HG03432 (cell line): Measurements from ENCODE around the gene LRRC57.
"Not testable (repeated sequence)": the region's sequence is repeated elsewhere in the genome, so short reads cannot be mapped to it uniquely, and the experiment has no call there.

Source experiments
- ATAC-seq: cut with Tn5 transposase; IDR thresholded peaks from one replicate; pipeline ENCODE4 v1.9.1; 2021; ENCODE audit warnings: mild to moderate bottlenecking, moderate library complexity; ENCODE audit not compliant: unreplicated experiment

The LRRC57 gene

DNA sequence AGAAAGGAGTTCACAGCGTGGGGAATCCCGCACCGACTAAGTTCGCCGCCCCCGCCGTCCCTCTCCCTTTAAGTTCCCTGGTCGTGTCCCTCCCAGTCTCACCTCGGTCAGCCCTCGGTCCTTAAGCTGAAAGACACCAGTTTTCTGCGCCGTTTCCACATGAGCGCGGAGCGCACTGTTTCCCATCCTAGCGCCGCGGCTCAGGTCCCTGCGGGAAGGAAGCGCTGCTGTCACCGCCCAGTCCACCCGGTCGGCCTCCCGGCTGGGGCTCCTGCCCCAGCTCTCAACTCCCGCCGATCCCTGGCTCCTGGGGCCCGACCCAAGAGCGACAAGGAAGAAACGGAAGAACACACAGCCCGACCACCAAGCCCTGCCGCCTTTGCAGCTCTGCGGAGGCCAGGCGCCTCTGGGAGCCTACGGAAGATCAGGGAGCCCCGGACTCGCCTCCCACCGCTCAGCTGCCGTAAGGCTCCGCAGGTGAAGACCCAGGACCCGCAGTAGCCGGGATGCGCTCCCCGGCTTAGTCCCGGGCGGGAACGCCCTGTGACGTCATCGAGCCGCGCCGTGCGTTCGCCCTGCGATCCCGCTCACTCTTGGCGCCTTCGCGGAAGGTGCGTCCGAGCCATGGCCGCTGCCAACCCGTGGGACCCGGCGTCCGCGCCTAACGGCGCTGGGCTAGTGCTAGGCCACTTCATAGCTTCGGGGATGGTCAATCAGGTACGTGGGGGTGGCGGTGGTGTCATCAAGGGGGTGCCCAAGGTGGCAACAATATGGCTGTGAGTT, at the start of gene LRRC57, which contains the start of gene HAUS2:
LRRC57 (minus strand) TSS at position 545 of the 783 bp plus-strand sequence; CDS start at position 186, 359 bp downstream.
HAUS2 (plus strand) TSS at position 590 of the 783 bp plus-strand sequence; CDS start at position 625, 35 bp downstream.
- ATAC-seq: peak; percentile 88

DNA sequence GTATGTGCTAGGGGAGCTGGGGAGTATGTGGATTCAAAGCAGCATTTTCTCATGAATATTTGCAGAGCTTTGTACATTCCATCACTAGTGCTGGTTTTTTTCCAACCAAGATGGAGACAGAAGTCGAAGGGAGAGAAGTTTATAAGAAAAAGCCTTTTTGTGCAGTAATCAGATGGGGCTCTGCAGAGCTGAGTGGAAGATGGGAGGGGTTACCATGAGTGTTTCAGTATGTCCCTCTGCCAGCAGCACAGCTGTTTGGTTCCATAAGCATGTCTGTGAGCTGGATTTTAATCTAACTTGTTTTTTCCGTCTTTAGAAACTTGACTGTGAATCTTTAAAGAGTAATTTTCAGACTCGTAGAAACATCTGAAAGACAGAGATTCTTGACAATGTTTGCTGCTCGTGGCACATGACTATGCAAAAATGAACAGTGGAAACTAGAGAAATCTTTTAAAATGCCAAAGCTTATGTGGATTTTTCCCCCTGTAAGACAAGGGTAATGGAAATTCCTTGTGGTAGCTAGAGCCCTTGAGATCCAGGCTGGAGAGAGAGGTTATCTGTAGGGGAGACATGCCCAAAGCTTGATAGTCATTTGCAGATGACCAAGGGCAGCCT, 47.1 kb upstream of the LRRC57 start:
- ATAC-seq: no peak

DNA sequence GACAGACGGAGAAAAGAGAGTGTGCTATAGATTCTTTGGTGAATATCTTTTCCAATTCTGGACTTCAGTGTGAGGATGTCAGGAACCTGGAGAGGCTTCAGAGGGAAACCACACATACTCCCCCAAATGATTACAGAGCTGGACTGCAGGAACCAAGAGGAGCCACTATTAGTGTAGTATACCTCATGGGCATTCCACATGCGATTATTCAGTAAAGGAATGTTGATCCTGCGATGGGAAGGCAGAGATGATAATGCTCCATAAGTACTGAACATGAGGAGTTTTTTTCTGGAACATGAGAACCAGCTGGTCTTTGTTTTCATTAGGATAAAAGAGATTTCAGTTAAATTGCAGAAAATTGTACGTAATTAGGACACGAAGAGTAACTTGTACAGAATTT, 45.5 kb upstream of the LRRC57 start:
- ATAC-seq: no peak

DNA sequence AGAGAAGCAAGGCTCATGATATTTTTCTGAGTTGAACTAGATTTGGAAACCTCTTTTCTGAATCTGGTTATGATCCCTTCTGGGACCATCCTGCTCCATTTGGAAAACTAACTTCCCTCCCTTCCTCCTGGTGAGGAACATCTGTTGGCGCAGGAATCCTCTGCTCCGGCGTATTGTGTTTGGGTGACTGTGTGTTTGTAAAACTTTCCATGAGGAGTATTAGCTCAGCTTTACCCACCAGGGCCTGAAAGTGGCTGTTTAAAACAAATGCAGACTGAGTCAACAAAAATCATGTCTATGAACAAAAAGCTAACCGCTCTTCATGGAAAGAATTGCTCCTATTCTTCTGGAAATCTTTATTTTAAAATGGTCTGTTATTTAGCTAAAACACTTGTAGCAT, 44.5 kb upstream of the LRRC57 start:
- no peak for ATAC-seq

DNA sequence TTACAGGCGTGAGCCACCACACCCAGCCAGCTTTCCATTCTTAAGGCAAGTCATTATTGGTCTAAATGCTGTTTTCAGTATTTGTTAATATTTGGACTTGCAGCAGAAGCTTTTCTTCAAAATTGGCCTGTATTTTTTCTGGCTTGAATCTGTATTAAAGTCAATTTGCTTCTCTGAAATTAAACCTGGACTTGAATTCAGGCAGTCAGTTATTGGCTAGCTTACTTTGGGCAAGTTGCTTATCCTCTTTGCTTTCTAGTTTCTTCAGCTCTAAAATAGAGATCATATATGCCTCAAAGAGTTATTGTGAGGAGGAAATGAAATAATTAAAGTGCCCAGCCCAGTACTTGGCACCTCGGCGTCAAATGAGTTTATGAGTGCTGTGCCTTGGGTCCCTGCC, 44.1 kb upstream of the LRRC57 start:
- no peak for ATAC-seq

DNA sequence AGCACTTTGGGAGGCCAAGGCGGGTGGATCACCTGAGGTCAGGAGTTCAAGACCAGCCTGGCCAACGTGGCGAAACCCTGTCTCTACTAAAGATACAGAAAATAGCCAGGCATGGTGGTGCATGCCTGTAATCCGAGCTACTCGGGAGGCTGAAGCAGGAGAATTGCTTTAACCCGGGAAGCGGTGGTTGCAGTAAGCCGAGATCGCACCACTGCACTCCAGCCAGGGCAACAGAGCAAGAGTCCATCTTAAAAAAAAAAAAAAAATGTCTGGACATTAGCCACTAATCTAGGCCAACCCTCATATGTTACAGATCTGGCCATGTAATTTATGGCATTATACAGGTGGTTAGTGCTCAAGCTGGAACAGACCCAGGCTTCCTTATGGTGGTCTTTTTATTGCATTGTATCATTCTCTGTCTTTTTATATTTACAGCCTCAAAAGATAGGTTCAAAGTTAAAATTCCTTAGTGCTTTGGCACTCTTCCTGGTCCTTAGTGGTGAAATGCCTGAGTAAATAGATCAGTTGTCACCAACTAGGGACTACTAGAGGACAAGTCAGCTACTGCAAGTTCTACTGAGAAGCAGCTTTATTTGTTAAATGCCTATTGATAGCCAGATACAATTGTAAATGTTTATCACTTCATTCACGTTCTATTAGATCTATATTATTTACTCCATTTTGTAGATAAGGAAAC, 42.8 kb upstream of the LRRC57 start:
- ATAC-seq: no peak

DNA sequence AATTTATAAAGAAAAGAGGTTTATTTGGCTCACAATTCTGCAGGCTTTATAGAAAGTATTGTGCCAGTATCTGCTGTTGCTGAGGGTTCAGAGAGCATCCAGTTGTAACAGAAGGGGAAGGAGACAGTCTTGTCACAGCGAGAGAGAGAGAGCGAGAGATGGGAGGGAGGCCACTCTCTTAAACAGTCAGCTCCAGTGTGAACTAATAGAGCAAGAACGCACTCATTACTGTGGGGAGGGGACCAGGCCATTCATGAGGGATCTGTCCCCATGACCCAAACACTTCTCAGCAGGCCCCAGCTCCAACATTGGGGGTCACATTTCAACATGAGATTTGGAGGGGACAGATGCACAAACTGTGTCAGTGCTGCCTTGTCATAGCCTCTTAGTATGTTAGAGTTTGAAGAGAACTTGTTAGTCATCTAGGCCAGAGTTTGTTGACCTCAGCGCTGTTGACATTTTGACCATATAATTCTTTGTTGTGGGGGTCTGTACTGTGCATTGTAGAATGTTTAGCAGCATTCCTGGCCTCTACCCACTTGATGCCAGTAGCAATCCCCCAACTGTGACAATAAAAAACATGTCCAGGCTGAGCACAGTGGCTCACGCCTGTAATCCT, 42.1 kb upstream of the LRRC57 start:
- ATAC-seq: no peak

DNA sequence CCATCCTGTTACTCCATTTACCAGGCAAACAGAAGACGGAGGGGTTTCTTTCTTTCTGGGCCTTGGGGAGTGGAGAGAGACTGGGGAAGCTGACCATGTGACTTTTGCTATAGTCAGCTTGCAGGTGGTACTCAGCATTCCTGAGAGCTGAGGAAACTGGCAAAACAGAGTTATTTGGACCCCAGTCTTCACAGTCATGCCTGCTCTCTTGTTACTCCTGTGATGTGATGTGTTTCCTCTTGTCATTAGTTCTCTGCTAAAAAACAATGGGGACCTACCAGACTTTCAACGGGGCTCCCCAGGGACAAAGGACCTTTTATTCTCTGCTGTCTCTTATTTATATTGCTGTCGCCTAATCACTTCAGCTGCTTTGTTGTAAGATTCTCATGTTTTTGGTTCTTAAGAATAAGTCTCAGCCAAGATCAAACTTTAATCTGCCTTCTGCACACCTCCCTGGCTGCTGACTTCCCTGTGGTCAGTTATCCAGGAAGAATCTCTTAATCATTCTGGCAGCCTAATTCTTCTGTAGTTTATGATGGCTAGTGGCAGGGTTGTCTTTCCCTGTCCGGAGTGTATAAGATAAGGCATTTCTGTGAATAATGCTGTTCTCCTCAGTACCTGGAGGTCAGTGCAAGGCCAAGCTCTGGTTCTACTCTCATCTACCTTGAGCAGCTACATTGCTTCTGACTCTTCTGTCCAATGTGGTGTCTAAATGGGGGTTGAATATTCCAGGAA, 35.6 kb upstream of the LRRC57 start:
- ATAC-seq: no peak

DNA sequence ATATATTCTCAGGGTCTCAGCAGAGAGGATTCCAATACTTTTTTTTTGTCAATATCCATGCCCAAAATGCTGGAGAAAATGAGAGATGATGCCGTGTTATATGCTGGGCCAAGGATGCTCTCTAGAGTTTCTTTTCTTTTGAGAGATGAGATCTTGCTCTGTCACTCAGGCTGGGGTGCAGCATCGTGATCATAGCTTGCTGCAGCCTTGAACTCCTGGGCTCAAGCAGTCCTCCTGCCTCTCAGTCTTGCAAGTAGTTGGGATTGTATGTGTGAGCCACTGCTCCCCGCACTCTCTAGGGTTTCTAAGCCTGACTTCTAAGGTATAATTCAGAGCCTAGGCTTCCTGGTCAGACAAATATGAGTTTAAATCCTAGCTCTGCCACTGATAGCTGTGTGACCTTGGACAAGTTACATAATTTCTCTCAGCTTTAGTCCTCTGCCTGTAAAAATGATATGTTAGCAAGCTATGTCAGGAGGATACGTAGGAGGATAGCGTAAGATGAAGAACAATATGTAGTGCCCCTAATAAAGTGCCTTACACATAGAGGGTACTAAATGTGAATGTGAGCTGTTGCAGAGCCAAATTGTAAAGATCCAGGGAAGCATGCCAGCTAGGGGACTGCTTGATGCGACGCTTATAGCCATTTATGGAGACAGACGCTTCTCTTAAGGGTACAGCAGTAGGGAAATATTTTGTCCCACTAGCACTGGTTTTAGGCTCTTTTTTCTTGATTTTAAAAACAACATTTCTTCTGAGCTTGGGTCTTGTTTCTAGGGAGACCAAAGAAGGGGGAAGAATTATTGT, 34.2 kb upstream of the LRRC57 start:
- no peak for ATAC-seq

DNA sequence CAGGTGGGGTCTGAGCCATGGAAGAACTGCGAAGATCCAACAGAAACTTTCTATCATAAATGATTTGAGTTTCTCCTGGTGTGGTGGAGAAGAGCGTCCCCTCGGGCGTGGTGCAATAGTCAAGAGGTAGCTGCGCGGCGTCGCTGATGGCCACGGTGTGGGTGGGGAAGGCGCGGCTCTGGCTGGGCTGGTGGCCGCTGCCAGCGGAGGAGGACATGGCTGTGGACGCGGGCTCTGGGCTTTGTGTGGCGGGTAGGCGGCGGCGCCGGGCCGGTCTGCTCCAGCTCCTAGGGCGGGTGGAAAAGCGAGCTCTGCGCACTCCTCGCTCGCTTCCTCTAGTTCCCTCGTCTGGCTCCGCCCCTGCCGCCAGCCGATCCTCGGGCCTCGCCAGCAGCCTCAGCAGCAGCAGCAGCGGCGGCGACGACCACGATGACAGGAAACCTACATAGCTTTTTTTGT, 32.7 kb upstream of the LRRC57 start:
- peak; percentile 87 for ATAC-seq

DNA sequence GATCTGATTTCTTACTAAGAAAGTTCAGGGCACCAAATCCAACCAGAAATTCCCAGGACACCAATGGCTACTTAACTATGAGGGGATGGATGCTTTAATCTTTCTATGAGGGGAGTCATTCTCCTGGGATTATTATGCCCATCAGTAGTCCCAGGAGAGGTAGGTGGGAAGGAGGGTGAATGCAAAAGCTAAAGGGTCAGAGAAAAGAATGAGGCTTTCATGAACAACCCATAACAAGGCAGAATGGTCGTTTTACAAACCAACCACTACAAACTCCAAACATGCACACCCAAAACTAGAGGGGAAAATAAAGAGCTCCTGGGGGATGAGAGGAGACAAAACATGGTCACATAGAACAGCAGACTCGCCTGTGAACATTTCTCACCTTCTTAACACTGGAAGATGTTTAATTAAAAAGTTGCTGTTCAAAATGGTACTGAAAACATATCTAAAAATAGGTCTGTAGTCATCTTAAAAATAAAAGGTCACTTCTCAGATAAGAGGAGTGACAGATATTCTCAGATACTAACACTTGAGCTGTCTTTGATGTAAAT, 30.5 kb upstream of the LRRC57 start:
- ATAC-seq: no peak

DNA sequence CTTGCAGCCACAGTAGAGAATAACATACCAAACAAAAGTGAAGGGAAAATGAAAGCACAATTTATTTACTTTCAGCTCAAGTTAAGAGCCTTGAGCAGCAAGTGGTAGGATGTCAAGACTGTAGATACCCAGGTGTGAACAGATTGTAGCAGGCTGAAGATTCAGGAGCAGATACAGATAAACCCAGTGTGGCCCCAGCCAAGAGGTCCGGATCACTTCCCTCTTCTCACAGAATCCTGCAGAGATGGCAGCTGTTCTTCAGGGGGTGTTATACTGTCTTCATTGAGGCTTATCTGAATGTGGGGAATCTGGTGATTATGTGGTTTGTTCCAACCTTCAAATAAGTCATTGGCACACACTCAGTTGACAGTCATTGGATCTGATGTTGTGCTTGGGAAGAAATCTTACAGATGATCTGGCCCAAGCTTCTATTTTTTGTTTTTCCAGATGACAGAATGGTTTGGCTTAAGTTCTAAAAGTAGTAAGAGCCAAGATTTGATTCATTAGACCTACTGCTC, 29.0 kb upstream of the LRRC57 start:
- no peak for ATAC-seq

DNA sequence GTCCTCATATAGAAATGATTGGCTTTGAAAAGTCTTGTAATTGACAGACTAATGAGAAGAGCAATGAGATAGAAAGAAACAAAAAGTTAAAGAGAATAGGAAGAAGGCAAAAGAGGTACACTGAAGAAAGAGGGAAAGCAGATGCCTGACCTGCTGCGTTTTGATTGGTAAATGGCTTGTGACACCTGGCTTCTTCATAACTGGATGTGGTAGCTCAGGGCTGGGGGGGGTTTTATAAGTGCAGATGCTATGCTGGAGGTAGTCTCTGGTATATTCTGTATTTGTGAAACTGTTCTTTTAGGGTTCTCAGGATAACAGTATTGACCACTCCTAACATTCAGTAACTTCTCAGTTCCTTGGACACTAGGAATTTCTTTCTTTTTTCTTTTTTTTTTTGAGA, 28.2 kb upstream of the LRRC57 start:
- ATAC-seq: no peak

DNA sequence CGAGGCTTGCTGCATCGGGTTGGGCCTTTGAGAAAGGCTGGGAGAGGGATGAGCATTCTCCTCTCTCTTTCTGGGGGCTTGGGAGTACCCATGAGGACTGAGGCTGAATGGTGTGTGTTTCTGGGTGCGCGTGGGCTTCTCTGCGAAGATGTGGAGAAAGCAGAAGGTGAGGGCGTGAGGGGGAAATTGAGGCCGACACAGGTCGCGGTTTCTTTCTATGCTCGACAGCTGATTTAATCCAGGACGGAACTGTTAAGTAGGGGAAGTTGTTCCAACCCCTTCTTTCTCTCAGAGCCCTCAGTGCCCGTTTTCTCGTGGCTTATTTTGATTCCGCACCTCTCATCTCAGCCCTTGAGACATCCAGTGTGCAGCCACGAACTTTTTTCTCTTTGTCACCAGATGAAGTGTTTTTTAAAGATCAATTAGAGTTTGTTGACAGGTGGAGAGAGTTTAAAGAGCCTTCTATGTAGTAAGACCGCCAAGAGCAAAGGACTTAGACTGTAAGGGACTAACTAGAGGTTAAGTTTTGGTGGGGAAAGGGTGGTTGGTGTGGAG, 27.5 kb upstream of the LRRC57 start:
- no peak for ATAC-seq

DNA sequence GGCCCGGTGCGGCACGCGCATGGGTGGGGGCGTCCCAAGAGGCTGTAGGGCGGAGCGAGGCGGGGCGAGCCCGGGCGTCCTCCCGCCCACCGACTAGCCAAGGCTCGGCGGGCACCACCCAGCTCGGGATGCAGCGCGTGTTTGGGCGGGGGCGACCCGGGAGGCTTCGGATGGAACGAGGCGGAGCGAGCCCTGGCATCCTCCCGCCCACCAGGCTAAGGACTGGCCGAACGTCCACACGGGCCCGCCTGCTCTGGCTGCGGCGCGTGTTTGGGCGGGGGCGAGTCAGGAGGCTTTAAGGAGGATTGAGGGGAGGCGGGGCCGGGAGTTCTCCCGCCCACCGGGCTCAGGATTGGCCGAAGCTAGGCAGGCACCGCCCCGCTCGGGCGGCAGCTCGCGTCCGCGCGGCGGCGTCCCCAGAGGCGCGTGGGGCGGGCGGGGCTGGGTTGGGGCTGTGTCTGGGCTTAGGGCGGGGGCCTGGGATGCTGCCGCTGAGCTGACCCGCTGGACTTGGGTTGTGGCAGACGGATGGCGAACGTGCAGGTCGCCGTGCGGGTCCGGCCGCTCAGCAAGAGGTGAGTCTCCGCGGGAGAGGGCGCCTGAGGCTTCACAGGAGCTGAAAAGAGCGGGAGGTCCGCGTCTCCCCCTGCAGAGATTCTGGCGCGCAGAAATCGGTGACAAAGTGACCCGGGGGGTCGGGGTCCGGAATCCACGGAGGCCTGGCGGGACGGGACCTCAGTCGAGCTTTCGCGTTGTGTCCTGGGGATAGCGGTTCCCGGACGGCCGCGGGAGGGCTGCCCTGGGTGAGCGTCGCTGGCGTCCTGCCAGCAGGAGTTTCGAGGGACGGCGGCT, 26.8 kb upstream of the LRRC57 start, which contains the start of gene STARD9:
STARD9 (plus strand) TSS at position 419 of the 852 bp plus-strand sequence; CDS start at position 529, 110 bp downstream.
- ATAC-seq: peak; percentile 94

DNA sequence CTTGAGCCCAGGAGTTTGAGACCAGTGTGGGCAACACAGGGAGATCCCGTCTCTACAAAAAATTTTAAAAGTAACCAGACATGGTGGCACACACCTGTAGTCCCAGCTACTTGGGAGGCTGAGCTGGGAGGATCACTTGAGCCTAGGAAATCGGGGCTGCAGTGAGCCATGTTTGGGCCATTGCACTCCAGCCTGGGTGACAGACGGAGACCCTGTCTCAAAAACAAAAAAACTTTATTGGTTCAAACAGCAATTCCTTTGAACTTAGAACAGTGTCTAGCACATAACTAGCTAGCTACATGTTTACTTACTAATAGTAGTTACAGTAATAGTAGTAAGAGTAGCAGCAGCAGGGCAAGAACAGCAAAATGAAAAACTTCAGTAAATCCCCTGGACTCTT, 10.1 kb upstream of the LRRC57 start:
- no peak for ATAC-seq

DNA sequence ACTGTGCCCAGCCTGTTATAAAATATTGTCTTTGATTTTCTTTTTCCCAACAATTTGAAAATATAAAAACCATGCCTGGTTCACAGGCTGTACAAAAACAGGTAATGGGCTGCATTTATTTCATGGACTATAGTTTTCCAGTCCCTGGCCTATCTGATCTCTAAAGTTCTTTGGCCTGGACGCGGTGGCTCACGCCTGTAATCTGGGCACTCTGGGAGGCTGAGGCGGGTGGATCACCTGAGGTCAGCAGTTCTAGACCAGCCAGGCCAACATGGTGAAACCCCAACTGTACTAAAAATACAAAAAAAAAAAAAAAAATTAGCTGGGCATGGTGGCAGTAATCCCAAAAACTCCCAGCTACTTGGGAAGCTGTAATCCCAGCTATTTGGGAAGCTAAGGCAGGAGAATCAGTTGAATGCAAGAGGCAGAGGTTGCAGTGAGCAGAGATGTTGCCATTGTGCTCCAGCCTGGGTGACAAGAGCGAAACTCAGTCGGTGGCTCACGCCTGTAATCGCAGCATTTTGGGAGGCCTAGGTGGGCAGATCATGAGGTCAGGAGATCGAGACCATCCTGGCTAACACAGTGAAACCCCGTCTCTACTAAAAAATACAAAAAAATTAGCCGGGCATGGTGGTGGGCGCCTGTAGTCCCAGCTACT, 8.1 kb upstream of the LRRC57 start:
- not testable (repeated sequence) for ATAC-seq
